SH-SY5Y (cell line): ENCODE measurements around the gene FHDC1.

Source experiments
- GATA2 ChIP-seq: IDR thresholded peaks from 2 replicates; pipeline ENCODE4 v1.6.1; 2011; ENCODE audit warnings: mild to moderate bottlenecking, low read depth, low read length
- GATA3 ChIP-seq: IDR thresholded peaks from 2 replicates; pipeline ENCODE4 v1.6.1; 2011; ENCODE audit warnings: low read depth, mild to moderate bottlenecking, low read length, moderate library complexity

- TF ChIP-seq GATA3, result no peak
- no peak for TF ChIP-seq GATA2
Observed at GRCh38 chr4:153019906-153020305, 83.8 kb downstream of the FHDC1 start.
